CD4-positive, CD25-positive, alpha-beta regulatory T cell (primary cell): ENCODE results near the gene YAF2. TPM values are rescaled to one million over a fixed set of nuclear protein-coding genes. Genes with fewer than 3 reads are reported as not detected.
"Not testable (repeated sequence)": the region's sequence is repeated elsewhere in the genome, so short reads cannot be mapped to it uniquely, and the experiment has no call there.

Experiments used
- ATAC-seq, 2 donors: fragments of 150-1000 bp; cut with Tn5 transposase; one replicate each; pipeline ENCODE4 v1.10.0; 2021; ENCODE audit warnings: low read depth in 2 of 2, moderate number of reproducible peaks in 2 of 2, moderate library complexity in 1 of 2
- DNase-seq, 3 donors: peaks; one replicate each; pipeline versions ENCODE4 v3.0.0 to v3.0.0-alpha.2; 2012 to 2022; ENCODE audit warnings: mixed read lengths in 1 of 3
- H3K27ac ChIP-seq: one replicate; pipeline ENCODE4 v1.7.0; 2013; ENCODE audit warnings: mild to moderate bottlenecking, low read length; ENCODE audit not compliant: insufficient read depth, poor library complexity, severe bottlenecking
- H3K27me3 ChIP-seq: one replicate; pipeline ENCODE4 v1.7.0; 2013; ENCODE audit warnings: low read length; ENCODE audit not compliant: control insufficient read depth, insufficient read depth
- H3K36me3 ChIP-seq: one replicate; pipeline ENCODE4 v1.7.0; 2013; ENCODE audit warnings: mild to moderate bottlenecking, low read length, moderate library complexity; ENCODE audit not compliant: control insufficient read depth, insufficient read depth
- H3K4me1 ChIP-seq: 2 replicates; pipeline ENCODE4 v1.7.0; 2013; ENCODE audit warnings: mild to moderate bottlenecking, low read length; ENCODE audit not compliant: insufficient read depth, control insufficient read depth, poor library complexity, severe bottlenecking
- H3K4me3 ChIP-seq: one replicate; pipeline ENCODE4 v1.7.0; 2013; ENCODE audit warnings: low read depth, mild to moderate bottlenecking, low read length, moderate library complexity
- H3K9me3 ChIP-seq, 2 experiments: 1 replicate in 1 of 2; 2 replicates in 1 of 2; pipeline ENCODE4 v1.7.0; 2013; ENCODE audit warnings: low read length in 2 of 2, mild to moderate bottlenecking in 1 of 2, moderate library complexity in 1 of 2; ENCODE audit not compliant: control insufficient read depth in 2 of 2
- H3K27ac Mint-ChIP-seq, 3 donors: one replicate each; pipeline ENCODE4 v1.8.0; 2020 to 2022; ENCODE audit warnings: mild to moderate bottlenecking in 3 of 3, mixed read lengths in 3 of 3, moderate library complexity in 2 of 3
- H3K27me3 Mint-ChIP-seq: one replicate; pipeline ENCODE4 v1.8.0; 2022; ENCODE audit warnings: mild to moderate bottlenecking, mixed read lengths
- H3K36me3 Mint-ChIP-seq: one replicate; pipeline ENCODE4 v1.8.0; 2020; ENCODE audit warnings: mixed read lengths
- H3K4me1 Mint-ChIP-seq, 4 donors: one replicate each; pipeline ENCODE4 v1.8.0; 2020 to 2022; ENCODE audit warnings: mixed read lengths in 4 of 4, mild to moderate bottlenecking in 1 of 4
- H3K4me3 Mint-ChIP-seq, 4 donors: one replicate each; pipeline ENCODE4 v1.8.0; 2020 to 2022; ENCODE audit warnings: mild to moderate bottlenecking in 4 of 4, mixed read lengths in 4 of 4, moderate library complexity in 3 of 4
- H3K9me3 Mint-ChIP-seq, 7 donors: one replicate each; pipeline ENCODE4 v1.8.0; 2020 to 2022; ENCODE audit warnings: mixed read lengths in 7 of 7, mild to moderate bottlenecking in 3 of 7, moderate library complexity in 2 of 7
- polyA plus RNA-seq, 4 donors: library from polyadenylated mRNA; unstranded; fragments of 300-500 nt; fragmentation: Illumina TruSeq; gene quantifications; one replicate each; pipeline ENCODE4 v1.2.3, GENCODE V29; 2021
- total RNA-seq: library from RNA; stranded (reverse); gene quantifications from one replicate; pipeline ENCODE4 v1.2.3, GENCODE V29; 2022

Gene YAF2
- total and polyA plus RNA-seq, 5 donors from 2014 or later: 14.4 to 73.3 (median 21.1) TPM

GRCh38 chr12:42255221-42255865 lies 17.3 kb upstream of the YAF2 start:
- peaks cover 5% of the 10 kb centered on the region for H3K36me3 Mint-ChIP-seq
- Histone ChIP-seq H3K9me3 (no peaks in the 10 kb centered on the region), H3K36me3 (no peaks in the 10 kb centered on the region), H3K27me3 (no peaks in the 10 kb centered on the region), H3K4me1 (no peaks in the 10 kb centered on the region), H3K4me3 (no peak overlapping the region), H3K27ac (no peak overlapping the region)
- H3K9me3 Mint-ChIP-seq: peaks cover 0 to 4% (median 0%) of the 10 kb centered on the region in 7 donors
- H3K27ac Mint-ChIP-seq: no peak overlapping the region
- H3K4me3 Mint-ChIP-seq: no peak overlapping the region
- DNase-seq (no peak), ATAC-seq (no peak)
- H3K4me1 Mint-ChIP-seq: peaks cover 0 to 2% (median 0%) of the 10 kb centered on the region in 4 donors
- no peaks in the 10 kb centered on the region for H3K27me3 Mint-ChIP-seq

GRCh38 chr12:42252645-42253044 lies 14.6 kb upstream of the YAF2 start:
- not testable (repeated sequence) for H3K4me1 ChIP-seq, H3K36me3 ChIP-seq, H3K27ac ChIP-seq, H3K9me3 Mint-ChIP-seq, DNase-seq, H3K36me3 Mint-ChIP-seq, H3K4me3 Mint-ChIP-seq, H3K4me3 ChIP-seq, ATAC-seq, H3K9me3 ChIP-seq, H3K4me1 Mint-ChIP-seq, H3K27ac Mint-ChIP-seq, H3K27me3 Mint-ChIP-seq, H3K27me3 ChIP-seq

- not testable (repeated sequence) for H3K27ac Mint-ChIP-seq
Measured at GRCh38 chr12:42249033-42249432, 11.0 kb upstream of the YAF2 start.

GRCh38 chr12:42240131-42240750 lies 2.2 kb upstream of the YAF2 start:
- Histone ChIP-seq H3K27ac (no peak overlapping the region), H3K9me3 (no peaks in the 10 kb centered on the region), H3K4me1 (peaks cover 25% of the 10 kb centered on the region), H3K36me3 (no peaks in the 10 kb centered on the region), H3K4me3 (no peak overlapping the region), H3K27me3 (no peaks in the 10 kb centered on the region)
- no peak overlapping the region for H3K27ac Mint-ChIP-seq
- peaks cover 0 to 3% (median 0%) of the 10 kb centered on the region in 7 donors for H3K9me3 Mint-ChIP-seq
- no peak for DNase-seq
- no peak for ATAC-seq
- peaks cover 2% of the 10 kb centered on the region for H3K36me3 Mint-ChIP-seq
- peaks cover 10 to 37% (median 20%) of the 10 kb centered on the region in 4 donors for H3K4me1 Mint-ChIP-seq
- H3K27me3 Mint-ChIP-seq: no peaks in the 10 kb centered on the region
- peak overlapping the region in 1 of 4 donors; percentile 69 for H3K4me3 Mint-ChIP-seq

More at GRCh38 chr12:42249033-42249432, 11.0 kb upstream of the YAF2 start:
- not testable (repeated sequence) for H3K27ac ChIP-seq, H3K9me3 Mint-ChIP-seq, H3K9me3 ChIP-seq, H3K27me3 Mint-ChIP-seq, DNase-seq, H3K27me3 ChIP-seq, H3K4me1 ChIP-seq, H3K4me1 Mint-ChIP-seq, H3K36me3 ChIP-seq, H3K36me3 Mint-ChIP-seq, H3K4me3 ChIP-seq, ATAC-seq
- H3K4me3 Mint-ChIP-seq: peak overlapping the region in 1 of 4 donors; percentile 0

- no peaks in the 10 kb centered on the region for H3K27me3 ChIP-seq
- H3K36me3 Mint-ChIP-seq: peaks cover 8% of the 10 kb centered on the region
Measured at GRCh38 chr12:42237853-42238239, 202 bp downstream of the YAF2 start.

GRCh38 chr12:42237052-42237852 lies 796 bp downstream of the YAF2 start:
- Histone ChIP-seq H3K27ac (peak overlapping the region; percentile 66), H3K36me3 (peaks cover 4% of the 10 kb centered on the region), H3K9me3 (no peaks in the 10 kb centered on the region), H3K4me3 (peak overlapping the region; percentile 95), H3K27me3 (no peaks in the 10 kb centered on the region), H3K4me1 (peaks cover 39% of the 10 kb centered on the region)
- no peaks in the 10 kb centered on the region for H3K27me3 Mint-ChIP-seq
- ATAC-seq (peak; percentile 74), DNase-seq (peak; percentile 55 to 87 (median 70))
- H3K27ac Mint-ChIP-seq: peak overlapping the region; percentile 87 to 95 (median 93)
- peaks cover 20 to 63% (median 43%) of the 10 kb centered on the region in 4 donors for H3K4me1 Mint-ChIP-seq
- peaks cover 0 to 3% (median 0%) of the 10 kb centered on the region in 7 donors for H3K9me3 Mint-ChIP-seq
- H3K4me3 Mint-ChIP-seq: peak overlapping the region; percentile 92 to 99 (median 96)
- H3K36me3 Mint-ChIP-seq: peaks cover 8% of the 10 kb centered on the region

More at GRCh38 chr12:42237853-42238239, 202 bp downstream of the YAF2 start:
- Mint-ChIP-seq H3K9me3 (peaks cover 0 to 3% (median 0%) of the 10 kb centered on the region in 7 donors), H3K4me1 (peaks cover 14 to 57% (median 37%) of the 10 kb centered on the region in 4 donors), H3K27me3 (no peaks in the 10 kb centered on the region), H3K4me3 (peak overlapping the region; percentile 90 to 99 (median 94)), H3K27ac (peak overlapping the region in 1 of 3 donors; percentile 92)
- H3K36me3 ChIP-seq: peaks cover 4% of the 10 kb centered on the region
- H3K9me3 ChIP-seq: no peaks in the 10 kb centered on the region
- ATAC-seq (peak; percentile 35), DNase-seq (no peak)
- peaks cover 35% of the 10 kb centered on the region for H3K4me1 ChIP-seq
- no peak overlapping the region for H3K4me3 ChIP-seq
- H3K27ac ChIP-seq: peak overlapping the region; percentile 79

GRCh38 chr12:42236017-42236416 lies 2.0 kb downstream of the YAF2 start:
- no peaks in the 10 kb centered on the region for H3K27me3 ChIP-seq
- Mint-ChIP-seq H3K4me1 (peaks cover 24 to 69% (median 51%) of the 10 kb centered on the region in 4 donors), H3K27ac (peak overlapping the region; percentile 5 to 87 (median 79))

More at GRCh38 chr12:42236017-42236416, 2.0 kb downstream of the YAF2 start:
- peak overlapping the region; percentile 18 to 98 (median 76) for H3K4me3 Mint-ChIP-seq
- ATAC-seq (no peak), DNase-seq (no peak)
- peaks cover 4% of the 10 kb centered on the region for H3K36me3 ChIP-seq
- H3K9me3 ChIP-seq: no peaks in the 10 kb centered on the region
- no peak overlapping the region for H3K27ac ChIP-seq
- H3K36me3 Mint-ChIP-seq: peaks cover 8% of the 10 kb centered on the region
- H3K4me3 ChIP-seq: peak overlapping the region; percentile 95
- H3K9me3 Mint-ChIP-seq: peaks cover 0 to 3% (median 0%) of the 10 kb centered on the region in 7 donors
- no peaks in the 10 kb centered on the region for H3K27me3 Mint-ChIP-seq
- H3K4me1 ChIP-seq: peaks cover 45% of the 10 kb centered on the region
